Endothelial cell of umbilical vein (primary cell): ENCODE measurements around the gene YARS1. TPM values are rescaled to one million over a fixed set of nuclear protein-coding genes. Genes with fewer than 3 reads are reported as not detected.

Experiments
- BruUV-seq: library from RNA; stranded (reverse); fragments of 400-500 nt; replicated peaks from 2 replicates; lab custom pipeline; 2021; lab: Mats Ljungman, UMichigan
- CTCF ChIA-PET: fragments of 300-600, 350-600 bp; sonication (Branson Sonifier 250); formaldehyde crosslinking; loops from one replicate; lab custom pipeline; 2021; ENCODE audit warnings: antibody characterized with exemption, inconsistent platforms; lab: Charles Lee
- POLR2A ChIA-PET: fragments of 300-600, 350-600 bp; sonication (Branson Sonifier 250); formaldehyde crosslinking; loops from one replicate; lab custom pipeline; 2021; ENCODE audit warnings: antibody characterized with exemption, inconsistent platforms; lab: Charles Lee
- DNase-seq: peaks from one replicate; pipeline ENCODE4 v3.0.0-alpha.2; 2011; ENCODE audit warnings: low read depth, low spot score
- FAIRE-seq: peaks from 2 replicates; lab custom pipeline; 2011; peaks lifted over from hg19 to GRCh38; lab: Jason Lieb, UNC
- H2AFZ ChIP-seq: 2 replicates; pipeline ENCODE4 v1.6.0; 2012; ENCODE audit warnings: low read depth, low read length, control low read depth, inconsistent platforms
- H3K27ac ChIP-seq: 2 replicates; pipeline ENCODE4 v1.5.1; 2011; ENCODE audit warnings: low read depth, mild to moderate bottlenecking, control low read depth, low read length, moderate library complexity; ENCODE audit not compliant: insufficient read depth
- H3K27me3 ChIP-seq, 2 experiments: 2 replicates each; pipeline versions ENCODE4 v1.6.0 to v1.6.1; 2011; ENCODE audit warnings: low read length in 2 of 2, mixed read lengths in 1 of 2; ENCODE audit not compliant: control insufficient read depth in 2 of 2, insufficient read depth in 2 of 2
- H3K36me3 ChIP-seq, 2 experiments: 2 replicates in 1 of 2; 3 replicates in 1 of 2; pipeline ENCODE4 v1.5.1; 2011; ENCODE audit warnings: low read length in 2 of 2, mild to moderate bottlenecking in 1 of 2, moderate library complexity in 1 of 2; ENCODE audit not compliant: control insufficient read depth in 2 of 2, insufficient read depth in 2 of 2; ENCODE audit errors: extremely low read depth in 1 of 2
- H3K4me1 ChIP-seq: 3 replicates; pipeline ENCODE4 v1.5.1; 2011; ENCODE audit warnings: mild to moderate bottlenecking, low read length; ENCODE audit not compliant: control insufficient read depth, insufficient read depth; ENCODE audit errors: extremely low read depth
- H3K4me2 ChIP-seq: 2 replicates; pipeline ENCODE4 v1.6.1; 2011; ENCODE audit warnings: low read length, control low read depth, mixed read lengths; ENCODE audit not compliant: insufficient read depth
- H3K4me3 ChIP-seq, 3 experiments: fragments of 200-600 bp in 1 of 3; sonication (generic), shearing (Covaris generic) in 1 of 3; replicated peaks in 1 of 3; 2 replicates each; pipeline ENCODE4 v1.5.1; 2011 to 2016; ENCODE audit warnings: control low read depth in 3 of 3, low read length in 3 of 3, mild to moderate bottlenecking in 2 of 3, inconsistent platforms in 1 of 3, low read depth in 1 of 3, moderate library complexity in 1 of 3; ENCODE audit not compliant: insufficient read depth in 1 of 3
- H3K79me2 ChIP-seq: 2 replicates; pipeline ENCODE4 v1.6.0; 2012; ENCODE audit warnings: low read length, inconsistent platforms; ENCODE audit not compliant: control insufficient read depth, insufficient read depth
- H3K9ac ChIP-seq: replicated peaks from 2 replicates; pipeline ENCODE3; 2011; ENCODE audit warnings: low read length, control low read depth; ENCODE audit not compliant: insufficient read depth; ENCODE audit errors: extremely low read depth
- H3K9me1 ChIP-seq: replicated peaks from 3 replicates; pipeline ENCODE4 v1.6.0; 2011; ENCODE audit warnings: mild to moderate bottlenecking, low read length; ENCODE audit not compliant: control insufficient read depth, insufficient read depth; ENCODE audit errors: extremely low read depth
- H3K9me3 ChIP-seq: replicated peaks from 2 replicates; pipeline ENCODE4 v1.5.1; 2012; ENCODE audit warnings: low read length, inconsistent platforms; ENCODE audit not compliant: control insufficient read depth, insufficient read depth
- H4K20me1 ChIP-seq: replicated peaks from 2 replicates; pipeline ENCODE3; 2011; ENCODE audit warnings: mild to moderate bottlenecking, low read length; ENCODE audit not compliant: control insufficient read depth, insufficient read depth; ENCODE audit errors: extremely low read depth
- EZH2 ChIP-seq: IDR thresholded peaks from 2 replicates; pipeline ENCODE4 v1.6.1; 2012; ENCODE audit warnings: borderline replicate concordance, low read depth, mild to moderate bottlenecking, moderate library complexity, low read length, inconsistent platforms; ENCODE audit not compliant: severe bottlenecking
- FOS ChIP-seq: IDR thresholded peaks from 2 replicates; pipeline ENCODE4 v1.6.1; 2011; ENCODE audit warnings: mild to moderate bottlenecking, low read length, moderate library complexity, borderline replicate concordance; ENCODE audit not compliant: insufficient read depth
- MYC ChIP-seq: IDR thresholded peaks from one replicate; pipeline ENCODE4 v1.6.1; 2011; ENCODE audit warnings: mild to moderate bottlenecking, low read depth, low read length
- POLR2A ChIP-seq: IDR thresholded peaks from 2 replicates; pipeline ENCODE4 v1.6.1; 2012; ENCODE audit warnings: low read depth, mild to moderate bottlenecking, control low read depth, low read length
- POLR2AphosphoS5 ChIP-seq: IDR thresholded peaks from 2 replicates; pipeline ENCODE4 v1.6.1; 2012; ENCODE audit warnings: low read depth, mild to moderate bottlenecking, control low read depth, low read length, moderate library complexity; ENCODE audit not compliant: insufficient read depth
- dilution Hi-C: fragments of 300-500 bp; cut with MboI; formaldehyde crosslinking; loops from one replicate; pipeline ENCODE4 v1.15.0; 2019; ENCODE audit warnings: low sequenced_read_pairs; ENCODE audit not compliant: extremely low pct_ligation_motif_present
- intact Hi-C: fragments of 100-400 bp; cut with micrococcal nuclease; formaldehyde crosslinking; loops from one replicate; pipeline ENCODE4 v1.10.0; 2022
- polyA plus RNA-seq, 4 experiments: library from polyadenylated mRNA; depleted of rRNA in 3 of 4; stranded (reverse) in 3 of 4; unstranded in 1 of 4; fragments of >200 nt; gene quantifications; 2 replicates each; pipeline versions ENCODE4 v1.2.1 to v1.2.3, GENCODE V29; 2011 to 2012; ENCODE audit warnings: missing spikeins in 1 of 4
- total RNA-seq: library from RNA; stranded (reverse); gene quantifications from 2 replicates; pipeline ENCODE4 v1.2.3, GENCODE V29; 2021
- TF ChIP-seq, protein P1 (sequence below), 2 donors: IDR thresholded peaks; 1 replicate in 1 of 2; 2 replicates in 1 of 2; pipeline ENCODE4 v1.5.1; 2011; ENCODE audit warnings: low read length in 2 of 2, mild to moderate bottlenecking in 2 of 2, moderate library complexity in 2 of 2, control low read depth in 1 of 2, inconsistent platforms in 1 of 2, low read depth in 1 of 2; ENCODE audit not compliant: insufficient read depth in 1 of 2; ENCODE audit errors: extremely low read depth in 1 of 2

Gene YARS1
- total and polyA plus RNA-seq, 2 donors (not counting 3 experiments of a cell fraction or from before 2014, with no cell fraction given) = 38.2 to 144 TPM

DNA sequence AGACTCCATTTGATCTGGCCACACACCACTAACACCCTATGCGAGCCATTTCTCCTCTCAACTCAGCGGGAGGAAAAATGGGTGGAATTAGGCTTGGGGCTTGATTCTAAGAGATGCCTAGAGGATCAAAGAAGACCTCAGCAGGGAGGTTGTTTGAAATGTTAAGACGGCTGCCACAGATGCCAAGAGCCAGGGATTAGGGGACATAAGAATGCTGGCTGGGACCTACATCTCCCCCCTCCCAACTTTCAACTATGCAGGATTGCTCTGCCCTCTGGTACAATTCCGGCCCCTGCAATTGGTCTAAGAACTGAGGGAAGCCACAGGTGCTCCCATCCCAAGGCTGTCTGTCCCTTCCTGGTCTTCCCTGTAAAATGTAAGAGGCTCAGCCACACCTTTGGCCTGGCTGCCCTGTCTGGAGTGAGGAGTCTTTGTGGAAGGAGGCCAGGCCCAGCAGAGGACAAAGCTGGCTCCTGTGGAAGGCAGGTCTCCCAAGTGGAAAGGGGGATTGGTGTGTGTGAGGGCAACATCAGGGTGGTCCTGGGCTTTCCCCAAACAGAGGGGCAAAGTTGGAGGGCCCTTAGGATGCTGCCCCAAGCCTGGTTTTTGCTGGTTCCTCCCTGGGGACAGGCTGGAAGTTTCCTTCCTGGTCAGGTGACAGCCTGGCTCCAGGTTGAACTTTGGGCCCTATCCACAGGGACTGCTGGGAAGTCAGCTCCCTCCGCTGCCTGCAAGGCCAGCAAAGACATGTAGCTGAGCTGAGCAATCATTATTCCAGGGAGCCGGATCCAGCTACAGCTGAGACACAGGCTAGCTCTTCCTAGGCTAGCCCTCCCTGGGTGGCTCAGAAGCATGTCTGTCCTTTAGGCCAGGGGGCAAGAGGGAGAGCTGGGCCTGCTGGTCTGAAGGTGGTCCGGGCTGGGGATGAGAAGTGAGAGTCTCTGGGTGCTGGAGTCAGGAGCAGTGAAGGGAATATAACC is 80.1 kb downstream of the YARS1 start:
- no peak overlapping the region for H3K4me2 ChIP-seq
- no peaks in the 10 kb centered on the region for H3K79me2 ChIP-seq
- no peaks in the 10 kb centered on the region for H3K9me3 ChIP-seq
- intact Hi-C loops (no loop called here), dilution Hi-C loops (no loop called here)
- H3K9me1 ChIP-seq = no peaks in the 10 kb centered on the region
- no peak for TF ChIP-seq EZH2
- no peak for TF ChIP-seq POLR2AphosphoS5
- TF ChIP-seq POLR2A = no peak
- TF ChIP-seq FOS = no peak
- TF ChIP-seq MYC = no peak
- TF ChIP-seq, protein P1, sequence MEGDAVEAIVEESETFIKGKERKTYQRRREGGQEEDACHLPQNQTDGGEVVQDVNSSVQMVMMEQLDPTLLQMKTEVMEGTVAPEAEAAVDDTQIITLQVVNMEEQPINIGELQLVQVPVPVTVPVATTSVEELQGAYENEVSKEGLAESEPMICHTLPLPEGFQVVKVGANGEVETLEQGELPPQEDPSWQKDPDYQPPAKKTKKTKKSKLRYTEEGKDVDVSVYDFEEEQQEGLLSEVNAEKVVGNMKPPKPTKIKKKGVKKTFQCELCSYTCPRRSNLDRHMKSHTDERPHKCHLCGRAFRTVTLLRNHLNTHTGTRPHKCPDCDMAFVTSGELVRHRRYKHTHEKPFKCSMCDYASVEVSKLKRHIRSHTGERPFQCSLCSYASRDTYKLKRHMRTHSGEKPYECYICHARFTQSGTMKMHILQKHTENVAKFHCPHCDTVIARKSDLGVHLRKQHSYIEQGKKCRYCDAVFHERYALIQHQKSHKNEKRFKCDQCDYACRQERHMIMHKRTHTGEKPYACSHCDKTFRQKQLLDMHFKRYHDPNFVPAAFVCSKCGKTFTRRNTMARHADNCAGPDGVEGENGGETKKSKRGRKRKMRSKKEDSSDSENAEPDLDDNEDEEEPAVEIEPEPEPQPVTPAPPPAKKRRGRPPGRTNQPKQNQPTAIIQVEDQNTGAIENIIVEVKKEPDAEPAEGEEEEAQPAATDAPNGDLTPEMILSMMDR (IDR thresholded peaks at IDR 0.05; ENCODE audit: extremely low read depth in 1 of 2, insufficient read depth in 1 of 2, low read depth in 1 of 2, low read length in 2 of 2) = no peak
- FAIRE-seq = no peak
- no peak for DNase-seq
- peaks cover 0 to 2% of the 10 kb centered on the region in 2 experiments for H3K27me3 ChIP-seq
- H3K36me3 ChIP-seq = no peaks in the 10 kb centered on the region
- no peak overlapping the region for H2AFZ ChIP-seq
- peaks cover 5% of the 10 kb centered on the region for H3K4me1 ChIP-seq
- H3K4me3 ChIP-seq = no peak overlapping the region
- no peak overlapping the region for H3K9ac ChIP-seq
- ChIA-PET CTCF (interaction anchor here (1.8 kb wide), 1 partner anchor 25 kb away, joined by 11 read pairs; no protein-coding TSS in a partner anchor), POLR2A (no interaction called here)
- no peaks in the 10 kb centered on the region for H4K20me1 ChIP-seq
- no peak overlapping the region for H3K27ac ChIP-seq
- BruUV-seq = no TSS peak
